SK-N-SH treated with all-trans-retinoic acid at 6 μM for 48 hours (cell line): ENCODE data around the gene HSF2BP.

Source experiments
- ESRRG ChIP-seq: fragments of 250-450 bp; sonication (Bioruptor Pico); IDR thresholded peaks from 2 replicates; pipeline ENCODE4 v1.6.1; 2021; ENCODE audit warnings: mild to moderate bottlenecking
- ZFP30 ChIP-seq: fragments of 450-650 bp; formaldehyde crosslinking; IDR thresholded peaks from 2 replicates; pipeline ENCODE4 v1.5.0; 2022; ENCODE audit warnings: mild to moderate bottlenecking, moderate library complexity

DNA sequence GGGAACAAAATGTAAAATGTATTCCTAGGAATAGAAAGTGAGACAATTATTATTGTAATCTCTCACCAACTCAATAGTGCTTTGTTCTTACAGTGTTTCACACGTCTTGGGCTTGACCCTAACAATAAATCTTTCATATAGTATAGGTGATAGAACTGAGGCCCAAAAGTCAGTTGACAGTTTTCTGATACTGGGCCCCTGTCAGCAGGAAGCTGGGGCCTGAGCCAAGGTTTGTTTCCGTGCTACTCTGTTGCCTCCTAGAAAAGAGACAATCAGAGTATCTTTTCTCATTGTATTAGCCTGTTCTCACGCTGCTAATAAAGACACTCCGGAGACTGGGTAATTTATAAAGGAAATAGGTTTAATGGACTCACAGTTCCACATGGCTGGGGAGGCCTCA is 5.1 kb upstream of the HSF2BP start:
- no peak for TF ChIP-seq ESRRG (CRISPR knock-in tag)
- TF ChIP-seq ZFP30 (CRISPR knock-in tag) = no peak
